ENCODE results near the gene ECI1. TPM values are rescaled to one million over a fixed set of nuclear protein-coding genes. Genes with fewer than 3 reads are reported as not detected.

Gene ECI1
- total RNA-seq, 2 donors from 2014 or later, result 29.3 to 39.1 TPM

DNA sequence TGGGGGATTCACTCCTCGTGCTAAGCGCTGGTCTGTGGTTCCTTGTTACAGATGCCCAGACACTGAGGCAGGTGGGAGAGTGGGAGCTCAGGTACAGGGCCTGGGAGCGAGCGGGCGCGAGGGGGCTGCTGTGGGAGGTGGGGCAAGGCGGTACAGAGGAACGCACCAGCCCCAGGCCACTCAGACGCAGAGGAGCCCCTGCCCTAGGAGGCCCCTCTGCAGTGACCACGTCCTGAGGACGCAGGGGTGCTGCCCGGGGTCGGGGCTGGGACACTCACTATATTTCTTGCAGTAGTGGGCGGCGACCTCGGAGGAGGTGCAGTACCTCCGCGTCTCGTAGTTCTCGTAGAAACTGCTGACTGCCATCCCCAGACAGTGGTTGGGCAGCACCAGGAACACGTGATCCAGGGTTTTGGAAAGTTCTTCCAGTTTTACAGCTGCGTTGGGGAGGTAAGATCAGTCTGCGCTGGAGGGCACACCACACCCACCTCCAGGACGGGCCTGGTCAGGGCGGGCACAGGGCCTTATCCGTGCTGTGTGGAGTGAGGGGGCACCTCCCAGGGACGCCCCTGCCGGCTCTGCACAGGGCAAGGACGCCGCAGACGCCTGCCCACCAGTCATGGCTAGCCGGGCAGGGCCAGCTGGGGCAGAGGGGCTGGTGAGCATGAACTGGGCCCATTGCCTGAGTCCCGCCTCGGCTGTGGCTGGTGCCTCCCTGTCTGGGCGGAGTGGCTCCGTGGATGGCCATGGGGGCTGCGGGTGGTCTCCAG, 32.8 kb upstream of the ECI1 start:
- peaks cover 14% of the 10 kb centered on the region for H3K36me3 ChIP-seq
- TF ChIP-seq, protein P1, sequence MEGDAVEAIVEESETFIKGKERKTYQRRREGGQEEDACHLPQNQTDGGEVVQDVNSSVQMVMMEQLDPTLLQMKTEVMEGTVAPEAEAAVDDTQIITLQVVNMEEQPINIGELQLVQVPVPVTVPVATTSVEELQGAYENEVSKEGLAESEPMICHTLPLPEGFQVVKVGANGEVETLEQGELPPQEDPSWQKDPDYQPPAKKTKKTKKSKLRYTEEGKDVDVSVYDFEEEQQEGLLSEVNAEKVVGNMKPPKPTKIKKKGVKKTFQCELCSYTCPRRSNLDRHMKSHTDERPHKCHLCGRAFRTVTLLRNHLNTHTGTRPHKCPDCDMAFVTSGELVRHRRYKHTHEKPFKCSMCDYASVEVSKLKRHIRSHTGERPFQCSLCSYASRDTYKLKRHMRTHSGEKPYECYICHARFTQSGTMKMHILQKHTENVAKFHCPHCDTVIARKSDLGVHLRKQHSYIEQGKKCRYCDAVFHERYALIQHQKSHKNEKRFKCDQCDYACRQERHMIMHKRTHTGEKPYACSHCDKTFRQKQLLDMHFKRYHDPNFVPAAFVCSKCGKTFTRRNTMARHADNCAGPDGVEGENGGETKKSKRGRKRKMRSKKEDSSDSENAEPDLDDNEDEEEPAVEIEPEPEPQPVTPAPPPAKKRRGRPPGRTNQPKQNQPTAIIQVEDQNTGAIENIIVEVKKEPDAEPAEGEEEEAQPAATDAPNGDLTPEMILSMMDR (IDR thresholded peaks at IDR 0.05), result no peak
- H3K27ac ChIP-seq, result no peak overlapping the region
- ATAC-seq (ENCODE audit: insufficient number of reproducible peaks, low FRiP score, low read depth) (no peak), DNase-seq (ENCODE audit: low spot score) (no peak)
- no peaks in the 10 kb centered on the region for H3K9me3 ChIP-seq
- H3K27me3 ChIP-seq (replicated peaks; ENCODE audit: insufficient read depth), result no peaks in the 10 kb centered on the region
- no peaks in the 10 kb centered on the region for H3K4me1 ChIP-seq (ENCODE audit: control insufficient read depth in 1 of 2, low read depth in 2 of 2)
- no peak overlapping the region for H3K4me3 ChIP-seq

DNA sequence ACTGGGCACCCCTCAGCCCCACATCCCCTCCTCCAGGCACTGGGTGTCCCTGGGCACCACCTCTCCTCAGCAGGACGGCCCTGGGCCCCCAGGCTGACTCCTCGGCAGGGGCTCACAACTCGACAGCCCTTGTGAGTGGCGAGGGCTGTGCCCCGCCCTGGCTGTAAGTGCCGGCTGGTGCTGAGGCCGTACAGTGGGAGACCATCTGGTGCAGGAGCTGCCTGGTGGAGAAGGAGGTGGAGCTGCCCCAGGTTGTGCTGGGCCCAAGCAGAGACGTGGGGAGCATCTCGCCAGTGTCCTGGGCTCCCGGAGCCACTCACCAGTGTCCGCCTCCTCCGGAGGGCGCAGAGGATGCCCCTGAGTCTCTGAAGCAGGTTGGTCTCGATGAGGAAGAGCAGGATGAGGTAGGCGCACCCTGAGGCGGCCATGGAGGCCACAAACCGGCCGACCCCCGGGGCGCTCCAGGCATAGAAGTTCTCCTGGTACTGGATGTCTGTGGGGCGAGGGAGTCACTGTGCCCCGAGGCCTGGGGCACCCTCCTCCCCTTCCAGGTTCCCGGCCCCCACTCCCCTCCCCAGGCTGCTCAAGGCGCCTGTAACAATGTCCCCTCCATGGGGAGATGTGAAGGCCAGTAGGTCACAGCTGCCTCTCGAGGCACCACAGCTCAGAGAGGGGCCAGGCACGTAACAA, 31.6 kb upstream of the ECI1 start:
- no peak overlapping the region for H3K27ac ChIP-seq
- no peaks in the 10 kb centered on the region for H3K9me3 ChIP-seq
- H3K27me3 ChIP-seq (replicated peaks; ENCODE audit: insufficient read depth), result no peaks in the 10 kb centered on the region
- TF ChIP-seq, protein P1 (IDR thresholded peaks at IDR 0.05), result no peak
- peaks cover 16% of the 10 kb centered on the region for H3K36me3 ChIP-seq
- H3K4me1 ChIP-seq (ENCODE audit: control insufficient read depth in 1 of 2, low read depth in 2 of 2), result no peaks in the 10 kb centered on the region
- no peak for ATAC-seq (ENCODE audit: insufficient number of reproducible peaks, low FRiP score, low read depth)
- no peak overlapping the region for H3K4me3 ChIP-seq
- DNase-seq (ENCODE audit: low spot score), result no peak

DNA sequence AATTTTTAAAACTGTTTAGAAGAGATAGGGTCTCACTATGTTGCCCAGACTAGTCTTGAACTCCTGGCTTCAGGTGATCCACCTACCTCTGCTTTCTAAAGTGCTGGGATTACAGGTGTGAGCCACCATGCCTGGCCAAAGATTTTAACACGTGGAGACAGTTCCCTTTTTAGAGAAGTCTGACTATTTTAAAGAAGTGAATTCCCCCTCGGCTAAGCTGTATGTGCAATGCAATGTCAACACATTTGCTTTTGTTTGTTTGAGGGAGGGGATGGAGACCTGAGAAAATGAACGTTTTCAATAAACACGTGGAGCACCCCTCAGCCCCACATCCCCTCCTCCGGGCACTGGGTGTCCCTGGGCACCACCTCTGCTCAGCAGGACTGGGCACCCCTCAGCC, 30.9 kb upstream of the ECI1 start:
- H3K4me3 ChIP-seq, result no peak overlapping the region
- peaks cover 19% of the 10 kb centered on the region for H3K36me3 ChIP-seq
- no peak for ATAC-seq (ENCODE audit: insufficient number of reproducible peaks, low FRiP score, low read depth)
- no peaks in the 10 kb centered on the region for H3K4me1 ChIP-seq (ENCODE audit: control insufficient read depth in 1 of 2, low read depth in 2 of 2)
- no peak overlapping the region for H3K27ac ChIP-seq
- no peaks in the 10 kb centered on the region for H3K27me3 ChIP-seq (replicated peaks; ENCODE audit: insufficient read depth)
- no peaks in the 10 kb centered on the region for H3K9me3 ChIP-seq
- DNase-seq (ENCODE audit: low spot score), result no peak
- TF ChIP-seq, protein P1 (IDR thresholded peaks at IDR 0.05), result no peak

DNA sequence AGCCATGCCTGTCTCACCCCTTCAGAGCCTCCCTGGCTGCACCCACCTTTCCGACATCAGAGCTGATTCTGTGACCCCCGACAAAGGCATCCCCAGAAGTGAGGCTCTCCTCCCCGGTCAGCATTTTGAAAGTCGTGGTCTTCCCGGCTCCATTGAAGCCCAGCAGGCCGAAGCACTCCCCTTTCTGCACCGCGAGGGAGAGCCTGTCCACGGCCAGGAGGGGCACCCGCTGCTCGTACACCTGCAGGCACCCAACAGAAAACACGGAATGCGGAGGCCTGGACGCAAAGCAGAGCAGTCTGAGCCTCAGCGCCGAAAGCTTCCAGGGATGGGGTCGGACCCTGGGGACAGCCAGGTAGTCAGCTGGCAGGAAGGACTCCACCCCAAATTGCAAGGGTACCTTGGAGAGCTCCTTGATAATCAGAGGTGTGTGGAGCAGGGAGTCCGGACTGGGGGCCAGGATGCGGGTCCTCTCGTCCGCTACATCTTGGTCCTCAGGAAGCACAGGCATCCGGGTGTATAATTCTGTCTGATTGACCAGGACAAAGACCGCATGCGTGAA, 29.7 kb upstream of the ECI1 start:
- Histone ChIP-seq H3K27me3 (replicated peaks; ENCODE audit: insufficient read depth) (no peaks in the 10 kb centered on the region), H3K4me1 (ENCODE audit: control insufficient read depth in 1 of 2, low read depth in 2 of 2) (no peaks in the 10 kb centered on the region), H3K36me3 (peaks cover 16% of the 10 kb centered on the region), H3K27ac (no peak overlapping the region), H3K4me3 (no peak overlapping the region), H3K9me3 (no peaks in the 10 kb centered on the region)
- TF ChIP-seq, protein P1 (IDR thresholded peaks at IDR 0.05), result no peak
- no peak for DNase-seq (ENCODE audit: low spot score)
- no peak for ATAC-seq (ENCODE audit: insufficient number of reproducible peaks, low FRiP score, low read depth)

DNA sequence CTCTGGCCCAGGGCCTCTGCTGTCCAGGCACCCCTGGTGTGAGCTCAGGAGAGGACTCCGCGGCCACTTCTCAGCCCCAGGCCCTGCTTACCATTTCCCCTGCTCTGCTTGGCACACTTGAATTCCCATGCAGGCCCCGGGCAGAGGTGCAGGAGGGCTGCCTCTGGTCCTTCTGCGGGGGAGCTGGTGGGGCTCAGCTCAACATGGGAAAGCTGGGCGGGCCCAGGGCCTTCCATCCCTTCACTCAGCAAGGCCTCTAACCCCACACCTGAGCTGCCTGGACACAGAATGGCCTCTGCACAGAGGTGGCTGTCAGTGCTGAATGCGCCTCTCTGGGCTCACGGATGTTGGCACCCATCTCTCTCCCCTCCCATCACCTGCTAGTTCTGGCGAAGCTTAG, 29.1 kb upstream of the ECI1 start:
- no peak overlapping the region for H3K4me3 ChIP-seq
- TF ChIP-seq, protein P1 (IDR thresholded peaks at IDR 0.05), result no peak
- peaks cover 16% of the 10 kb centered on the region for H3K36me3 ChIP-seq
- no peaks in the 10 kb centered on the region for H3K4me1 ChIP-seq (ENCODE audit: control insufficient read depth in 1 of 2, low read depth in 2 of 2)
- H3K9me3 ChIP-seq, result no peaks in the 10 kb centered on the region
- H3K27me3 ChIP-seq (replicated peaks; ENCODE audit: insufficient read depth), result no peaks in the 10 kb centered on the region
- no peak overlapping the region for H3K27ac ChIP-seq
- ATAC-seq (ENCODE audit: insufficient number of reproducible peaks, low FRiP score, low read depth) (no peak), DNase-seq (ENCODE audit: low spot score) (no peak)

Data from thoracic aorta (tissue), 2 donors.